ENCODE results near the gene PRTFDC1.
"Not testable (repeated sequence)": the region's sequence is repeated elsewhere in the genome, so short reads cannot be mapped to it uniquely, and the experiment has no call there.

Gene PRTFDC1

GRCh38 chr10:24929056-24929544 is 23.3 kb downstream of the PRTFDC1 start:
- DNase-seq, result no peak

GRCh38 chr10:24928163-24928562 is 24.2 kb downstream of the PRTFDC1 start:
- no peak for DNase-seq

DNA sequence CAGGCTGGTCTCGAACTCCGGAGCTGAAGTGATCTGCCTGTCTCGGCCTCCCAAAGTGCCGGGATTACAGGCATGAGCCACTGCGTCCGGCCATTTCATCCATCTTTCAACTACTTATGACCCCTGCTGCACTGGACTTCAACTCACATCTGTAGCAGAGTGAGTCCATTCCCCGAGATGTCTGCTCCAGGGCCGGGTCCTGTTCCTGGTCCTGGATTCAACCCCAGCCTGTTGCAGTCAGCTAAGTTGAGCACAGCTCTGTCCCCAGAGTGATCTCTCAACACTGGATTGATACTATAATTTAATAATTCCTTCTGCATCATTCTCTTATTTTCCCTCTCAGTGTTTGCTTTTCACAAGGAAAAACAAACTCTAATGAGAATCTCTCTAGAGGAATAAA is 25.8 kb downstream of the PRTFDC1 start:
- no peak for DNase-seq

GRCh38 chr10:24925799-24926198 is 26.6 kb downstream of the PRTFDC1 start:
- DNase-seq, result no peak

DNA sequence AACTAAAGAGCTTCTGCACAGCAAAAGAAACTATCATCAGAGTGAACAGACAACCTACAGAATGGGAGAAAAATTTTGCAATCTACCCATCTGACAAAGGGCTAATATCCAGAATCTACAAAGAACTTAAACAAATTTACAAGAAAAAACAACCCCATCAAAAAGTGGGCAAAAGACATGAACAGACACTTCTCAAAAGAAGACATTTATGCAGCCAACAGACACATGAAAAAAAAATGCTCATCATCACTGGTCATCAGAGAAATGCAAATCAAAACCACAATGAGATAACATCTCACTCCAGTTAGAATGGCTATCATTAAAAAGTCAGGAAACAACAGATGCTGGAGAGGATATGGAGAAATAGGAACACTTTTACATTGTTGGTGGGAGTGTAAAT is 27.9 kb downstream of the PRTFDC1 start:
- not testable (repeated sequence) for DNase-seq

- DNase-seq, result not testable (repeated sequence)
These were observed 30.1 kb downstream of the PRTFDC1 start for GRCh38 chr10:24922222-24922868.

GRCh38 chr10:24920907-24921881 is 31.2 kb downstream of the PRTFDC1 start:
- DNase-seq, result no peak

DNA sequence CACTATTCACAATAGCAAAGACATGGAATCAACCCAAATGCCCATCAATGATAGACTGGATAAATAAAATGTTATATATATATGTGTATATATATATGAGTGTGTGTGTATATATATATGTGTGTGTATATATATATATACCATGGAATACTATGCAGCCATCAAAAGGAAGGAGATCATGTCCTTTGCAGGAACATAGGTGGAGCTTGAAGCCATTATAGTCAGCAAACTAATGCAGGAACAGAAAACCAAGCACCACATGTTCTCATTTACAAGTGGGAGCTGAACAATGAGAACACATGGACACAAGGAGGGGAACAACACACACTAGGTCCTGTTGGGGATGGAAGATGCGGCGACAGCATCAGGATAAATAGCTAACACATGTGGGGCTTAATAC is 32.2 kb downstream of the PRTFDC1 start:
- not testable (repeated sequence) for DNase-seq

DNA sequence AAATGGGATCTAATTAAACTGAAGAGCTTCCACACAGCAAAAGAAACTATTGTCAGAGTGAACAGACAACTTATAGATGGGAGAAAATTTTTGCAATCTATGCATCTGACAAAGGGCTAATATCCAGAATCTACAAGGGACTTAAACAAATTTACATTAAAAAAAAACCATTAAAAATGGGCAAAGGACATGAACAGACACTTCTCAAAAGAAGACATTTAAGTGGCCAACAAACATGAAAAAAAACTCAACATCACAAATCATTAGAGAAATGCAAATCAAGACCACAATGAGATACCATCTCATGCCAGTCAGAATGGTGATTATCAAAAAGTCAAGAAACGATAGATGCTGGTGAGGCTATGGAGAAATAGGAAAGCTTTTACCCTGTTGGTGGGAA is 32.8 kb downstream of the PRTFDC1 start:
- DNase-seq, result not testable (repeated sequence)

GRCh38 chr10:24917979-24918378 is 34.4 kb downstream of the PRTFDC1 start:
- DNase-seq, result no peak

DNA sequence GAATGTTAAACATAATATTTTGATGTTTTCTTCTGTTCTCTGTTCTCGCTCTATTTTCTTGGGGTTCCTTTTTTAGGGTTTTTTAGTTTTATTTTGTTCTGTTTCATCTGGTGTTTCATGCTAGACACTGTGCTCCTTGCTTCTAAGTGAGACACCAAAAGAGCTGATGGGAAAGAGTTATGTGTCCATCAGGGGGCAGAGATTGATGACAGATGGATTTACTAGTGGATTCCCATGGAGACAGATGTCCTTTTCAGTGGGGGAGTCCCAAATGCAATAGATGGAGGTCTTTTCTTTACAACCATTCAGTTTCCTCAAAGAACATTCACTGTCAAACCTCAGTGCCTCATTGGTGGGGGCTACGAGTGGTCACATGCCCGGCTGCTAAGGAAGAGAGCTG is 34.9 kb downstream of the PRTFDC1 start:
- DNase-seq, result no peak

DNA sequence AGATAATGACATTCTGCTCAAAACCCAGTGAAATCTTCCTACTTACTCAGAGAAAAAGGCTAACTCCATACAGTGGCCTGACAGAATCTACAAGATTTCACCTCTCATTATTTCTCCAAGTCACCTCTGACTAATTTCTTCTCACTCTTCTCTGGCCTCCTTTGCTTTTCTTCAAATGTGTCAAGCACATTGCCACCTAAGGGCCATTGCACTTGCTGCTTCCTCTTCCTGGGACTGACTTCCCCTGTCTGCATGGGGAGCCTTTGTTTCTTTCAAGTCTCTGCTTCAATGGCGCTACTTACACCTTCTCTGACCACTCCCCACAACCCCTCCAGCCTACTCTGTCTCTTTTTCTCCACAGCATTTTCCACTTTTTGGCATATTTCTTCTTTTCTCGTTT is 36.0 kb downstream of the PRTFDC1 start:
- no peak for DNase-seq

DNA sequence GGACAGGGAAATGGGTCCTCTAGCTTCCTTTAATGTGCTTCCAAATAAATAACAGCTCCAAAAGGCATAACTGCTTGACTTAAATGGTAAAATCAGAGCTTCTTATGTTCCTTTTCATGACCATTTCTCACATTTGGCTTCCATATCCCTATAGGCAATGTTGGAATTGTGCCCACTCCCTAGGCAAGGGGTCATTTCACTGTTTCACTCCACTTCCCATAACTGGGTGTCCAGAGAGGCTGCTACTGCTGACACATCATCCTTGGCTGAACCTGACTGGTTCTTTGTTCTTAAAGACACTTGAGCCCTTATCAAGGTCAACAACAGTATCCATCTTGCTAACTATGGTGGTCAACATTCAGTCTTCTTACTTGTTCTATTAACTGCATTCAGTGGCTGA is 37.1 kb downstream of the PRTFDC1 start:
- no peak for DNase-seq

DNA sequence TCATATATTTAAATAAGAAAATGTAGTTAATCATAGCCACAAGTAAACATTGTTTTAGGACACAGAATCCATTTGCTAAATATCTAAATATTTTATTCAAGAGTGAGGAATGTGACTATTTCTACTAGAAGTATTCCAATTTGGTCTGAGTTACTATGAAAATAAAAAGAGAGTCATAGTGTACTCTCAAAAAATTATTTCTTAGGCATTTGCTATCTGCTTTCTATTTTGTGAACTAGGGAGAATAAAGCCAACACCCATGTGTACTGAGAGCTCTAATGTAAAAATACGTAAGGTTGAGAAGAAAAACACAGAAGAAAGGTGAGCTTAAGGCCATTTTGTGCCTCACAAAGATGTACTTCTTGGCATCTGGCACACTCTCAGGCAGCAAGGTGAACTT is 38.3 kb downstream of the PRTFDC1 start:
- DNase-seq, result no peak

- no peak for DNase-seq
These were observed 40.2 kb downstream of the PRTFDC1 start for GRCh38 chr10:24912215-24912614.

- DNase-seq, result no peak
These were observed 41.4 kb downstream of the PRTFDC1 start for GRCh38 chr10:24911029-24911428.

DNA sequence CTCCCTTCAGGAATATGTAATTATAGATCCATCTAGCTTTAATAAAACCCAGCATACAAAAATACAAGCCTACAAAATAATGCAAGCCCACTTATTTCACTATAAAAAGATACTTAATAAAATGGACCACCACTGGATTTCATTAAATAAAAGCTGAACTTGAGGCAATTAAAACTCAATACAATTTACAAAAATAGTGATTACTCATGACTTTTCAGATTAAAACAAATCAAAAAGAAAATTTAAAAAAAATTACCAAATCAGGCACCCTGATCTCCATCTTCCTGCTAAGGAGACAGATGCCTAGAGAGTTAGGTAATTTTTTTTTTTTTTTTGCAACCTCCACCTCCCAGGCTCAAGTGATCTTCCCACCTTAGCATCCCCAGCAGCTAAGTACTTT is 41.8 kb downstream of the PRTFDC1 start:
- no peak for DNase-seq

DNA sequence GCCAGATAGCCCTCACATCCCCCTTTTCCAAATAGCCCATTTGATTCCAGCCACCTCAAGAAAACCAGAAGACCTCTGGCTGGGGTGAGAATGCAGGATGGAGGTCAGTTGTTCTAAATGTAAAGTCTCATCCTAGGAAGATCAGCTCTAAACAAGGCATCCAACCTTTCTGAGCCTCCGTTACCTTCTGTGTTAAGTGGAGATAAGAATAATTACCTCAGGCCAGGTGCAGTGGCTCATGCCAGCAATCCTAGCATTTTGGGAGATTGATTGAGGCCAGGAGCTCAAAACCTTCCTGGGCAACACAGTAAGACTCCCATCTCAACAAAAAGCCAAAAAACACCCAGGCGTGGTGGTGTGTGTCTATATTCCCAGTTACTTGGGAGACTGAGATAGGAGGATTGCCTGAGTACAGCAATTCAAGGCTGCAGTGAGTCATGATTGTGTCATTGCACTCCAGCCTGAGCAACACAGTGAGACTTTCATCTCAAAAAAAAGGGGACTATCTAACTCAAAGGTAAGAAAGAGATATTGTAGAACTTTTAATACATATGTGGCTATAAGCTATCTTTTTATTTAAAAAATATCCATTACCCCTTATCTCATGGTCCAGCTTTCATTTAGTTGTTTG is 43.5 kb downstream of the PRTFDC1 start:
- DNase-seq, result no peak

DNA sequence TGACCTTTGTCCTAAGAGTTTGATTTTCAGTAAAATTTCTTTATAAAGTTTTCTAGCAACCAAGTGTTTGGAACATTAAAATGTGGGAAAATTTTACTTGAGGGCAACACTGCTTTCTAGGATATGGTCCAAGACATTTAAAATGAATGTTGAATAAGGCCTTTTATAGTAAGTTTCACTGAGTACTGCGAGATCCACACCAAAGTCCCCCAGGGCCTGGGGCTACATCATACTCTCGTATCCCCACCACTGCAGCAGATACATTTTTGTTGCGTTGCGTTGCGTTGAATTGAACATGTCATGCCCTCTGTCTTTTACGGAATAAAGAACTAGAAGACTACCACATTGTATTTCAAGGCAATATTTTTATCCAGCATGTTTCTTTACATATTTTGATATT is 44.5 kb downstream of the PRTFDC1 start:
- no peak for DNase-seq

- DNase-seq, result no peak
These were observed 46.0 kb downstream of the PRTFDC1 start for GRCh38 chr10:24906372-24906771.

DNA sequence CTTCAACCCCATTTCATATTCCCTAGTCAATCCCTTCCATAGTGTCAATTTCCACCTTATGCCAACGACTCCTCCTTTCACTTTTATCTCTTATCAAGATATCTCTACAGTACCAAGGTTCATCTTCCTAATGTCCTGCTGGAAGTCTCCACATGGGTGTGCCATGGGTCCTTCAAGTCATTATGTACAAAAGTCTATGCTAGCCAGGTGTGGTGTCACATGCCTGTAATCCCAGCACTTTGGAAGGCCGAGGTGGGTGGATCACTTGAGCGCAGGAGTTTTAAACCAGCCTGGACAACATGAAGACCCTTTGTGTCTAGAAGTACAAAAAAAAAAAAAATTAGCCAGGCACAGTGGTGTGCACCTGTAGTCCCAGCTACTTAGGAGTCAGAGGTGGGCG is 47.6 kb downstream of the PRTFDC1 start:
- DNase-seq, result no peak

- no peak for DNase-seq
These were observed 50.0 kb downstream of the PRTFDC1 start for GRCh38 chr10:24902400-24902728.

- no peak for DNase-seq
These were observed 50.6 kb downstream of the PRTFDC1 start for GRCh38 chr10:24901686-24902399.
